AG04449 (cell line): Measurements from ENCODE around the gene ACTA1.

Source experiments
- CTCF ChIA-PET: fragments of 350-600 bp; formaldehyde crosslinking; extraction: SDS; loops from one replicate; lab custom pipeline; 2021; ENCODE audit warnings: antibody characterized with exemption; lab: Yijun Ruan, JAX
- POLR2A ChIA-PET: fragments of 400-600, 350-600 bp; formaldehyde crosslinking; extraction: SDS; loops from one replicate; lab custom pipeline; 2020; ENCODE audit warnings: antibody characterized with exemption, inconsistent platforms; lab: Yijun Ruan, JAX
- DNase-seq: peaks from one replicate; pipeline ENCODE4 v3.0.0-alpha.2; 2010; ENCODE audit warnings: low read depth, low spot score
- H3K4me3 ChIP-seq: 2 replicates; pipeline ENCODE4 v1.5.1; 2011; ENCODE audit warnings: low read depth, mild to moderate bottlenecking, control low read depth, low read length
- CTCF ChIP-seq: IDR thresholded peaks from one replicate; pipeline ENCODE4 v1.5.1; 2011; ENCODE audit warnings: mild to moderate bottlenecking, moderate library complexity, low read length, control low read depth, inconsistent platforms; ENCODE audit not compliant: insufficient read depth; ENCODE audit errors: missing control alignments

The ACTA1 gene

GRCh38 chr1:229474509-229474908 lies 40.6 kb upstream of the ACTA1 start:
- TF ChIP-seq CTCF: no peak
- CTCF ChIA-PET: interaction anchor here (3.2 kb wide), 1 partner anchor 216 kb away, joined by 24 read pairs; no protein-coding TSS in a partner anchor
- no peak for DNase-seq
- no peak overlapping the region for H3K4me3 ChIP-seq
- POLR2A ChIA-PET: no interaction called here

GRCh38 chr1:229471175-229471574 lies 37.3 kb upstream of the ACTA1 start:
- no peak for DNase-seq
- ChIA-PET CTCF (interaction anchor here (1.0 to 8.9 kb wide), 3 partner anchors 11 to 807 kb away, joined by 3 to 73 read pairs (median 3); no protein-coding TSS in a partner anchor), POLR2A (no interaction called here)
- H3K4me3 ChIP-seq: no peak overlapping the region
- no peak for TF ChIP-seq CTCF

DNA sequence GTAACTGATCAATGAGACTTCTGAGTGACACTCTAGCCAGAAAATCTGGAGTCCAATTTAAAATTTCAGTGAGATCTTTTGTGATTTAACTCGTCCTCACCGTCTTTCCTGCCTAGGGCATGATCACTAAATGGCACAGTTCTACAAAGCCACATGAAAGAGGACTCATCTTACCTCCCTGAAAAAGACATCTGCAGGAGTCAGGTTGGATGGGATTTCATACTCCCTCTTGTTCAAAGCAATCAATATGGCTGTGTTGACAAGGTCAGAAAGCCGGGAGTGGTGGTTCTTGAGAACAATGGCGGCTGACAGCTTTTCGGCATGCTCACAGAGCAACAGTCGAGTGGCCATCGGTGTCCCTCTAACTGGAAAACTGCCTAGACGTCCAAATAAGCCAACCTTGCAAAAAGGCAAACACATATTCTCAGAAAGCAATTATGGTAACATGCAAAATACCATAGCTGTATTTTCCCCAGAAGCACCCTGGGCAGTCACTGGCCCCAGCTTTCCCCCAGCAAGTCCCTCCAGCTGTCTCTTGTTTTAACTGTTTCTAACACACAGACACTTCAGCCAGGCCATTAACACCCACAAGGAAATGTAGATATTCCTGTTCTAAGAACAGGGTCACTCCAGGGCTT lies 36.6 kb upstream of the ACTA1 start:
- DNase-seq: no peak
- H3K4me3 ChIP-seq: no peak overlapping the region
- TF ChIP-seq CTCF: no peak
- POLR2A ChIA-PET: no interaction called here
- CTCF ChIA-PET: interaction anchor here (1.3 to 8.9 kb wide), 3 partner anchors 10 to 212 kb away, joined by 3 to 73 read pairs (median 4); no protein-coding TSS in a partner anchor

GRCh38 chr1:229466887-229467286 lies 33.0 kb upstream of the ACTA1 start:
- DNase-seq: no peak
- TF ChIP-seq CTCF: no peak
- no peak overlapping the region for H3K4me3 ChIP-seq
- ChIA-PET POLR2A (no interaction called here), CTCF (interaction anchor here (0.6 to 8.9 kb wide), 4 partner anchors 9 to 802 kb away, joined by 3 to 73 read pairs (median 6); no protein-coding TSS in a partner anchor)

GRCh38 chr1:229464672-229465071 lies 30.8 kb upstream of the ACTA1 start:
- H3K4me3 ChIP-seq: no peak overlapping the region
- TF ChIP-seq CTCF: no peak
- ChIA-PET CTCF (interaction anchor here (1.0 to 1.3 kb wide), 3 partner anchors 17 to 210 kb away, joined by 3 to 4 read pairs (median 3); partner anchors contain the start of gene RAB4A), POLR2A (no interaction called here)
- DNase-seq: no peak

DNA sequence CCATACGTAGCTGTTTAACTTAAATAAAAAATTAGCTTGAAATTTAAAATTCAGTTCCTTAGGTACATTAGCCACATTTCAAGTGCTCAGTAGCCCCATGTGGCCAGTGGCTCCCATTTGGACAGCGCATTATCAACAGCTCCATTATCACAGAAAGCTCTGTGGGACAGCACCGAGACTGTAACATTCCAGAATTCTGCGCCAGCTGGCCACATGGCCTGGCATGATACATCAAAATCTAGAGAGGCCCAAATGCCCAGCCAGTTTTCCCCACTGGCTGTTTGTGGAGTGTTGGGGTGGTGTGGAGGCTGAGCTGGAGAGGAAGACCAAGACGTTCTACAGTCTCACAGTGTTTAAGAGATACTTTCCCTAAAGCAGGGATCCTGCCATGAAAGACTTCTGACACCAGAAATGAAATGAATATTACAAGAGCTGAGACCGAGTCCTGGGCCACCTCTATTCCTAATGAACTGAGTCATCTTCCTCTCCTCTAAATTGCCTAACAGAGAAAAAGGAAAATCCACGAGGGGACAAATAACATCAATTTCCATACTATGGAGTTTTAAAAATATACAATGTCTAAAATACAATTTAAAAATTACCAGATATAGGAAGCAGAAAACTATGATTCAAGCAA lies 27.3 kb upstream of the ACTA1 start:
- no peak for DNase-seq
- H3K4me3 ChIP-seq: no peak overlapping the region
- POLR2A ChIA-PET: no interaction called here
- CTCF ChIA-PET: interaction anchor here (0.9 to 3.9 kb wide), 3 partner anchors 9 to 203 kb away, joined by 4 to 13 read pairs (median 5); no protein-coding TSS in a partner anchor
- no peak for TF ChIP-seq CTCF
